ENCODE measurements around the gene HNRNPA3. TPM values are rescaled to one million over a fixed set of nuclear protein-coding genes. Genes with fewer than 3 reads are reported as not detected.

Gene HNRNPA3
- total and polyA plus RNA-seq, 7 donors, result 66.0 to 227 (median 84.4) TPM

DNA sequence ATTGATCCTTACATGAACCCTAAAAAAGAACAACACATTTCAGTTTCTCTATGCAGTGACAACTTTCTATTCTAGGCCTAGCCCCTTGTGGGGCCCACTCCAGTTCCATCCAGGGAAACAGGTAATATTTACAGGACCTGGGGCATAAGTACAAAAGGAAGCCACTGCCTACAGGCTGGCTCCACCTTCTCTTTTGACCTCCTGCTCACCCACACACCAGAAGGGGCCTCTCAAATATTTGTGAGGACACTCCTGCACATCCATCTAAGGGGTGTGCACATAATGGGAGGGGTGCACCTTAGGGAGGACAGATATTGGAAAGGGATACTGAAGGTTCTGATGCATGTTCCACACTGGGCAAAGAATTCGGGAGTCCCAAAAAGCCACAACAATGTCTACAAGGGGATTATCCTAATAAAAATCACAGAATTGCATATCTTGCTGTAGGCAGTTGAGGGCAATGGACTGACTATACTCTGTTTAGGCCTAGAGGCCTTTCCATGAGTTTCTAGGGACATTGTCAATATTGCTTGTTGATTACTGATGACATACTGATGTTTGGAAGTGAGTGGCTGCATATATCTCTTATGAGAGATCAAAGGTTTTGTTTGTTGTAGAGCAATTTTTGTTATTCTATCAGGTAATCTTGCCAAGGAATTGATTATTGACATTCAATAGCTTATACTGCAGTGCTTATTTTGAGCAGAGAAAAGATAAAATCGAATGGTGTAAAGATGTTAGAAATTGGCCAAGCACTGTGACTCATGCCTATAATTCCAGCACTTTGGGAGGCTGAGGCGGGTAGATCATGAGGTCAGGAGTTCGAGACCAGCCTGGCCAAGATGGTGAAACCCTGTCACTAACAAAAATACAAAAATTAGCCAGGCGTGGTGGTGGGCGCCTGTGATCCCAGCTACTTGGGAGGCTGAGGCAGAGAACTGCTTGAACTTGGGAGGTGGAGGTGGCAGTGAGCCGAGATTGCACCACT is 23.8 kb upstream of the HNRNPA3 start:
- no peaks in the 10 kb centered on the region for H3K9me3 ChIP-seq
- no peak overlapping the region for H3K27ac ChIP-seq
- H3K4me3 ChIP-seq, result no peak overlapping the region
- no peaks in the 10 kb centered on the region for H3K4me1 ChIP-seq
- ATAC-seq, result no peak
- intact Hi-C loops (cut with DNase I), result no loop called here
- no peak for DNase-seq
- 89 to 94% (median 91%) methylated on average over 7 of the region's 7 CpGs for WGBS, 3 donors
- H3K27me3 ChIP-seq (ENCODE audit: insufficient read depth in 3 of 3, low read length in 2 of 3), result no peaks in the 10 kb centered on the region
- TF ChIP-seq, protein P1, sequence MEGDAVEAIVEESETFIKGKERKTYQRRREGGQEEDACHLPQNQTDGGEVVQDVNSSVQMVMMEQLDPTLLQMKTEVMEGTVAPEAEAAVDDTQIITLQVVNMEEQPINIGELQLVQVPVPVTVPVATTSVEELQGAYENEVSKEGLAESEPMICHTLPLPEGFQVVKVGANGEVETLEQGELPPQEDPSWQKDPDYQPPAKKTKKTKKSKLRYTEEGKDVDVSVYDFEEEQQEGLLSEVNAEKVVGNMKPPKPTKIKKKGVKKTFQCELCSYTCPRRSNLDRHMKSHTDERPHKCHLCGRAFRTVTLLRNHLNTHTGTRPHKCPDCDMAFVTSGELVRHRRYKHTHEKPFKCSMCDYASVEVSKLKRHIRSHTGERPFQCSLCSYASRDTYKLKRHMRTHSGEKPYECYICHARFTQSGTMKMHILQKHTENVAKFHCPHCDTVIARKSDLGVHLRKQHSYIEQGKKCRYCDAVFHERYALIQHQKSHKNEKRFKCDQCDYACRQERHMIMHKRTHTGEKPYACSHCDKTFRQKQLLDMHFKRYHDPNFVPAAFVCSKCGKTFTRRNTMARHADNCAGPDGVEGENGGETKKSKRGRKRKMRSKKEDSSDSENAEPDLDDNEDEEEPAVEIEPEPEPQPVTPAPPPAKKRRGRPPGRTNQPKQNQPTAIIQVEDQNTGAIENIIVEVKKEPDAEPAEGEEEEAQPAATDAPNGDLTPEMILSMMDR (IDR thresholded peaks at IDR 0.05), result no peak
- no peaks in the 10 kb centered on the region for H3K36me3 ChIP-seq (ENCODE audit: insufficient read depth in 1 of 2, low read depth in 1 of 2)

DNA sequence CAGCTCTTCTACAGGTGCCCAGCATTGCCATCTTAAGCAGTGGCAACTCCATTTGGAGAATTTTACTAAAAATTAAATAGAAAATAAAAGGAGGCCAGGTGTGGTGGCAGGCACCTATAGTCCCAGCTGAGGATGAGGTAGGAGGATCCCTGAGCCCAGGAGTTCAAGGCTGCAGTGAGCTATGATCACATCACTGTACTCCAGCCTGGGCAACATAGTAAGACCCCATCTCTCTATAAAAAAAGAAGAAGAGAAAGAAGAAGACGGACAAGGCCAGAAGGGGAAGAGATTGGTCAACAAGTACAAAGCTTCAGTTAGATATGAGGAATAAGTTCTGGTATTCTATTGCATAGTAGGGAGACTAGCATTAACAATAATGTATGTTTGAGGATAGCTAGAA is 21.7 kb upstream of the HNRNPA3 start:
- intact Hi-C loops (cut with DNase I), result no loop called here
- Histone ChIP-seq H3K36me3 (ENCODE audit: insufficient read depth in 1 of 2, low read depth in 1 of 2) (no peaks in the 10 kb centered on the region), H3K27me3 (ENCODE audit: insufficient read depth in 3 of 3, low read length in 2 of 3) (no peaks in the 10 kb centered on the region), H3K27ac (no peak overlapping the region), H3K9me3 (no peaks in the 10 kb centered on the region), H3K4me1 (no peaks in the 10 kb centered on the region), H3K4me3 (no peak overlapping the region)
- 89 to 100% (median 91%) methylated on average over 1 of the region's 1 CpG for WGBS, 3 donors
- TF ChIP-seq, protein P1 (IDR thresholded peaks at IDR 0.05), result no peak
- DNase-seq (no peak), ATAC-seq (no peak)

DNA sequence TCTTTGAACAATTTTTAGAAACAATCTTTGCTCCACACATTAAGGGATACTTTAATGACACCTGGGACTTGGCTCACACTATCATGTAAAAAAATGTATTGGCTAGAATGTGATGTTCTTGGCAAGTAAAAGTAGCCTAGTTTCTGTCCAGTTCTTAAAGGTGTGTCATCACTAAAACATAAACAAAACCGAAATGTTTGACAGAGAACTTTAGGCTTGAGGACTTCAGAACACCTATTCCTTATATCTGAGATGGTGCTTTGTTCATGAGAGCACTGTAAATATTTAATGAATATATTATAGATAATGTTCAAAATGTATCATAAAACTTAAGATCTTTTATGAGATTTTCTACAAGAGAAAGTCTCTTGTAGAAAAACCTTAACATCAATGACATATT is 19.8 kb upstream of the HNRNPA3 start:
- H3K27ac ChIP-seq, result no peak overlapping the region
- TF ChIP-seq, protein P1 (IDR thresholded peaks at IDR 0.05), result no peak
- intact Hi-C loops (cut with DNase I), result no loop called here
- no peaks in the 10 kb centered on the region for H3K27me3 ChIP-seq (ENCODE audit: insufficient read depth in 3 of 3, low read length in 2 of 3)
- no peak for ATAC-seq
- no peaks in the 10 kb centered on the region for H3K36me3 ChIP-seq (ENCODE audit: insufficient read depth in 1 of 2, low read depth in 1 of 2)
- WGBS, 3 donors, result 87 to 93% (median 88%) methylated on average over 1 of the region's 1 CpG
- no peak overlapping the region for H3K4me3 ChIP-seq
- no peak for DNase-seq
- H3K9me3 ChIP-seq, result no peaks in the 10 kb centered on the region
- no peaks in the 10 kb centered on the region for H3K4me1 ChIP-seq

DNA sequence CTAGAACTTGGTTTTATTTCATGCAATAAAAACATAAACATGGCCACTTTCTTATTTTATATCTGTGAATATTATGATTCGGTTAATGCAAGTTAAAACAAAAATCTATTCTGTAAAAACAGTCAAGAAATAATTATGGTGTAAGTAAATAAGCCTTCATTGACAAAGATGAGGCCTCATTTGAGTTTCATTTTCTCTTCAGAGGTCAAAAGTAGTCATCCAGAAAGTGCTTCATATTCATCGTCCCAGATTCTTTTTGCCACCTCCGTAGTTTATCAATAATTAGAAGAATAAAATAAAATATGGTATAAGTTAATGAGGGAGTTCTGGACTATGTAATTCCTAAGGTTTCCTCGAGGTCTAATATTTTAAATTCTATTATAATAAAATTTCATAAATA is 19.4 kb upstream of the HNRNPA3 start:
- Histone ChIP-seq H3K4me3 (no peak overlapping the region), H3K27ac (no peak overlapping the region), H3K9me3 (no peaks in the 10 kb centered on the region), H3K27me3 (ENCODE audit: insufficient read depth in 3 of 3, low read length in 2 of 3) (no peaks in the 10 kb centered on the region), H3K36me3 (ENCODE audit: insufficient read depth in 1 of 2, low read depth in 1 of 2) (no peaks in the 10 kb centered on the region), H3K4me1 (no peaks in the 10 kb centered on the region)
- 88 to 92% (median 89%) methylated on average over 4 of the region's 4 CpGs for WGBS, 3 donors
- DNase-seq (no peak), ATAC-seq (no peak)
- TF ChIP-seq, protein P1 (IDR thresholded peaks at IDR 0.05), result no peak
- intact Hi-C loops (cut with DNase I), result no loop called here
